ENCODE results near the gene RSBN1. TPM values are rescaled to one million over a fixed set of nuclear protein-coding genes. Genes with fewer than 3 reads are reported as not detected.

The RSBN1 gene
- total RNA-seq, 1 experiment from 2014 or later, result 4.0 TPM

DNA sequence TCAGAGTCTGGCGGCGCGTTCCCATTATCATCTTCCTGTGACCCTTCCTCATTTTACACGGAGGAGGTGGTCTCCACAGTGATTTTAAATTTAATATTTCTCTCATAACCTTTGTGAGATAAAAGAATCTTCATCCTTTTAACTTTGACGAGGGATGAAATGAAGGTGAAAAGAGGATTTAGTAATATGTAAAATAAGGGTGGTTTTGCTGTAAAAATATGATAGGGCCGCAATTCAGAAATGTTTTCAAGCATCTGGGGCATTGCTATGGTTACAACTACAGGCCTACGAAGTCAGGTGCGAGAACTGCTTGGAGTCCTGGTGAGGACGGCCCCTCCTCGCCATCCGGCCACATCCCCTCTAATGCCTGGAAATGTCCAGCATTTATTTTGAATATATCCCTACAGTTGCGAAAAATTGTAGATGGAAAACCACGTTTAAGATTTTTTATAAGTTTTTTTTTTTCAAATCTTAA is 422 bp upstream of the RSBN1 start:
- DNase-seq (ENCODE audit: low spot score), result no peak

DNA sequence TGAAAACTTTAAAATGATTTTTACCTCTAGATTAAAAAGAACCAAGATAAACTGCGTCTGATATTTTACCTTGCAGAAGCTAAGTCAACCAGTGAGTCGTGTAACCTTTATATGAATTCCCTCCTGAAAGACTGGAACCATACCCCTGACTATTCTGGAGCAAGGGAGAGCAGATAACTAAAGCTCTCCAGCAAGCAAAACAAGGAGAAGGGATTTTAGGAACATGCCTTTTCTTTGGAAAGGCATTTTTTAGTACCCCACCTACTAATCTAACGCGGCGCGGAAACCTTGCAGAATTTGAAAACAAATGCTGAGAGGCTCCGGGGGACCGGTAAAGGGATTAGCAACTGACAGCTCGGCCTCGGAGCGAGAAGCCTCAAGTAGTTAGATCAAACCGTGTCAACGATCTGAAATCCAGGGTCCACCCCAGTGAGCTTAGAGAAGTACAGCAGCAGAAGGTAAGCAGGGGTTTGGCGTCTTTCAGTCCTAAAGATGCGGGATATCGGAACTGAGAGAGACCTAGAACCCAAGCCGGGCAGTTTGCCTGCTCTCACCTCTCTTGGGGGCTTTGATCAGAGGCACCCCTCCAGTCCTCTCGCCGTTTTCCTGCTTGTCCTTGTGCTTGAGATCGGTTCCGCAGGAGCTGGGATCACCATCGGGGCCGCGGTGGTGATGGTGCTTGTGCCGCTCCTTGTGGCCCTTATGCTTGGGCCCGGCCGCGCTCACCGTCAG is 954 bp downstream of the RSBN1 start:
- peak; percentile 62 for DNase-seq (ENCODE audit: low spot score)

DNA sequence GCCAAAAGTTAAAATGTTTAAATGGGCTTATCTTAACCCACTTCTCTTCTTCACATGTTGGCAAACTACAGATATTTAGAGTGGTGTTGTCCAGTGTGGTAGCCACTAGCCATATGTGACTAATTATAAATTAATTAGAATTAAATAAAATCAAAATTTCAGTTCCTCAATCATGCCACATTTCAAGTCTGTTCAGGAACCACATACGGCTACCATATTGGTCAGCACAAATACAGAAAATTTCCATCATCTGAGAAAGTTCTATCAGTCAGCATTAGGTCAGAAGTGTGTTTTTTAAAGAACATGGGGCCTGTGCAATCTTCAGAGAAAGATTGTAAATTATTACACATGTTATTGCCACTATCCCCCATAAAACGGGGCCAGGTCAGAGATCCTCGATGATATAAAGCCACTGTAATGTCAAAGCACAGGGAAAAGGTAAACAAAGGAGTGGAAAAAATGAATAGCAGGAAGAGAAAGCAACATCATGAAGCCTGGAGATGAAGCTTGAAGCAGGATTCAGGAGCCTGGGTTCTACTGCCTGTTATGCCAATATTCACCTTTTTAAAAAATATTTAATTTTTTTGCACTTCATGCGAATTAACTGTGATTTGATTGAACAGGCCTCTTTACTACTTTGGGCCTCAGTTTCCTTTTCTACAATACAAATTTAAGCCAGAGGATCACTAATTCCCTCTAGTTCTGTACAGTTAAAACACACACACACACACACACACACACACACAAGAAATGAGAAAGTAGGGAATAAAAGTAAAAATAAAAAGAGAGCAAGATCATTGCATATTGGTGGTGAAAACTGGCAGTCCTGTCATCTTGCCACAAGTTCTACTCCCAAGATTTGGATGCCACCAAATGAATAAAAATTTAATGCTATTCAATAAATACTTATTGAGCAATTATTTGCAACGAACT is 2.3 kb downstream of the RSBN1 start:
- peak; percentile 36 for DNase-seq (ENCODE audit: low spot score)

DNA sequence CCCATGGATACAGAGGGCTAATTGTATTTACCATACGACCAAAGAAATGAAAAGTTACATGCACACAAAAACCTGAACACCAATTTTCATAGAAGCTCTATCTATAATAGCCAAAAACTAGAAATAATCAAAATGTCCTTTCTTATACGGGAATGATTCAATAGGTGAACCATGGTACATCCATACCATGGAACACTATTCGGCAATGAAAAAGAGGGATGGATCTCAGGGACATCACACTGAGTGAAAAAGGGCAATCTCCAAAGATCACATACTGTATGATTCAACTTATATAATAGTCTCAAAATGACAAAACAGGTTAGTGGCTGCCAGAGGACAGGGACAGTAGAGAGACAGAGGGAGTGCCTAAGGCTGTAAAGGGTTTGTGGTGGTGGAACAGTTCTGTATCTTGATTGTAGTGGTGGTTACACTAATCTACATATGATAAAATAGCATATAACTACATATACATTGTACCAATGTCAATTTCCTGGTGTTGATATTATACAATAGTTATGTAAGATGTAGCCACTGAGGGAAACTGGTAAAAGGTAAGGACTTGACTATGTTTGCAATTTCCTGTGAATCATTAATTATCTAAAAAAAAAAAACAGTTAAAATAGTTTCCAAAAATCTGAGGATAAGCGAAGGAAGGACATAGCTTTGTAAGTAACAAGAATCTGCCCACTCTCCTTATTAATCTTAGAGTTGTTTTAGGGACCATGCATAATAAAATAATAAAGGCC is 3.7 kb downstream of the RSBN1 start:
- no peak for DNase-seq (ENCODE audit: low spot score)

DNA sequence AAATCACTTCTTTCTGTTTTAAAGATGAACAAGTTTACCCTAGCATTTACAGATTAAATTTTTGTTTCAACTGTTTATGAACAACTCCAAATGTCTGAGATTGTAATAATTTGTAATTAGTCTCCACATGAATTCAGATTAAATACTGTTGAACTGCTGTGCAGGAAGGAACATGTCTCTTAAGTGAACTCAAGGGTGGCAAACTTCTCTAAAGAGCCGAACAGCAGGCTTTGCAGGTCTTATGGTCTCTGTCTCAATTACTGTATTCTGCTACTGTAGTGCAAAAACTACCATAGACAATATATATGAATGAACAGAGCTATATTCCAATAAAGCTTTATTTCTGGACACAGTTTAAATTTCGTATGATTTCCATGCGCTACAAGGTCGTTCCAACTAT is 6.6 kb downstream of the RSBN1 start:
- no peak for DNase-seq (ENCODE audit: low spot score)

DNA sequence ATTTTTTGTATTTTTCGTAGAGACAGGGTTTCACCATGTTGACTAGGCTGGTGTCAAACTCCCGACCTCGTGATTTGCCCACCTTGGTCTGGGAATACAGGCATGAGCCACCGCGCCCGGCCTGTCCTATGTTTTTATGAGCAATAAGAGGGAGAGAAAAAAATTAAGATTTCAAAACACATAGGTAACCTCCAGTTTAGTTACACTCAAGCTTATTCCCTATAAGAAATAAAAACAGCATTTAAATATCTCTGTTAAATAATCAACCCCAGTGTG is 7.1 kb downstream of the RSBN1 start:
- no peak for DNase-seq (ENCODE audit: low spot score)

DNA sequence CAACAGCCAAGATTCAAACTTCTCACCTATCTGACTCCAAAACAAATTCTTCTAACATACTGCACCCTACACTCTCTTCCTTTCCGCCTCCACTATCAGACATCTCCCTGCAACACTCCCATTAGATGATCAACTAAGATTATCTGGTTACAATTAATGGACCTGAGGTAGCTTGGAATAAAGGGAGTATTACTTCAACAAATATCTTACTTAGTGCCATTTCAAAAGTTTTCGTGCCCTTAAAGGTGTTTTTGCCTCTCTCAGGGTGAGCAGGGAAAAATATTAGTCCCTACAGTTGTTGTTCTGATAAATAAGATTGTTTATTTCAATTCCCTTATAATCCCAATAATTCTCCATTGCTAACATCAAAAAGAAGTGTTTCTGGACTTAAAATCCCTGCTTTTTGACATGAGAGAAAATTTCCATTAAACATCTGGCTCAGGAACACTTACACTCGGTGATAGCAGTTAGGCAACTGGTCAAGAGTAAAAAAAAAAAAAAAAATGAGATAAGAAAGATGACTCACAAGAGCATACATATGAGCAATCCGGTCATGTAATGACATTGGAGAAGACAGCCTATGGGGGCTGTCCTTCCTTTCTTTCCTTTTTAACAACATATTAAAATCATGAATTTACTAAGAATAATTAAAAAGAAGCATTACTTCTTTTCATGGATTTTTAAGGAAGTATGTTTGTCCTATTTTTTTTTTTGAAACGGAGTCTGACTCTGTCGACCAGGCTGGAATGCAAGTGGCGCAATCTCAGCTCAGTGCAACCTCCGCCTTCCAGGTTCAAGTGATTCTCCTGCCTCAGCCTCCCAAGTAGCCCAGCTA is 7.6 kb downstream of the RSBN1 start:
- DNase-seq (ENCODE audit: low spot score), result peak; percentile 25

DNA sequence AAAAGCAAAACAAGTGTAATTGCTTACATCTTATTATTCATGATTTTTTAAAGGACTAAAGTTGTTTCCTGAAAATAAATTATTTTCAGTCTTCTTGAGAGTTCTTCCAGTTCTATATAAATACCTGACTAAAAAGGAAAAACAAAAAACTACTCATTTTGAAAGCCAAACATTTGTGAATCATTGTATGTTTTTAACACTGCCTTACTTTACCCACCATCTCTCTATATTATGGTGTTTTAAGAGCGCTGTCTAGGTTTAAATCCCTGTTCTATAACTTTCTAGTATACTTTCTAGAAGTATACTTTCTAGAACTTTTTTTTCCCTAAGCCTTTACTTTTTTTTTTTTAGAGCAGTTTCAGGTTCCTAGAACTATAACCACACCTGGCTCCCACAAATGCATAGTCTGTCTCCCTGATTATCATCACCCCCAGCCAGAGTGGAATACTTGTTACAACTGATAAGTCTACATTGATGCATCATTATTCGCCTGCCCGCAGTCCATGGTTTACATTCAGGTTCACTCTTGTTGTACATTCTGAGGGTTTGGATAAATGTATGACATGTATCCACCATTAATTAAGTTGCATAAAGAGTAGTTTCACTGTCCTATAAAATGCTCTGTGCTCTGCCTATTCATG is 9.8 kb downstream of the RSBN1 start:
- DNase-seq (ENCODE audit: low spot score), result no peak

DNA sequence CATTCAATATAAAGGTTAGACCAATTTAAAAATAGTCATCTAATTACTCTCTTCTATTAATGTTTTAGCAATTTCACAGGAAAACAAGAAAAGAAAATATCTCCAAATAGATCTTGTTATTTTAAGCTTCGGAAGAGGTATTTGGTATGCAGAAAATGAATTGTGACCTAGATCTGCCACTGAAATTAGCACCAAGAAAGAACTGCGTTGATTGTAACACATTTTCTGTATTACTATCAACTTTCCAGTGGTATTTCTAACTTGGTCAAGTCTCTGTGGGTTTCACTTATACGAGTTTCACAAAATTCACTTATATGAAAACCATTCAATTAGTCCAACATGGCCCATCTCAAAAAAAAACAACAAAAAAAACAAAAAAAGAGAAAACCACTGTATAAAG is 11.8 kb downstream of the RSBN1 start:
- DNase-seq (ENCODE audit: low spot score), result no peak

DNA sequence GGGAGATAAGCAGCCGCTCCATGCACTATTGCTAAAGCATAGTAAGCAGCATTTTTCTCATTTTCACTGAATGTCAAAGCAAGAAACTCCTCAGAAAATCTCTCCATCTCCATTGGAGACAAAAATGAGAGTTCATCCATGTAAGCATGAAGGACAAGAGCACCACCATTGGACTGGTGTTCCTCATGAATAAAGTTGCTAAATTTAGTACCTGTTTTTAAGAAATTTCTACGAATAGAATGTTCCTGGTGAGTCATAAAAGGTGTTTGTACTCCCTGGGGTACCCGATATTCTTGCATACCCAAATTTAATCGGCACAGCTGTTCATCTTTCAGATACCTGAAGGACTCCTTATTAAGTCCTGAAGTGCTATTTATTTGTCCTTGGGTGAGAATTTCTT is 14.8 kb downstream of the RSBN1 start:
- DNase-seq (ENCODE audit: low spot score), result no peak

DNA sequence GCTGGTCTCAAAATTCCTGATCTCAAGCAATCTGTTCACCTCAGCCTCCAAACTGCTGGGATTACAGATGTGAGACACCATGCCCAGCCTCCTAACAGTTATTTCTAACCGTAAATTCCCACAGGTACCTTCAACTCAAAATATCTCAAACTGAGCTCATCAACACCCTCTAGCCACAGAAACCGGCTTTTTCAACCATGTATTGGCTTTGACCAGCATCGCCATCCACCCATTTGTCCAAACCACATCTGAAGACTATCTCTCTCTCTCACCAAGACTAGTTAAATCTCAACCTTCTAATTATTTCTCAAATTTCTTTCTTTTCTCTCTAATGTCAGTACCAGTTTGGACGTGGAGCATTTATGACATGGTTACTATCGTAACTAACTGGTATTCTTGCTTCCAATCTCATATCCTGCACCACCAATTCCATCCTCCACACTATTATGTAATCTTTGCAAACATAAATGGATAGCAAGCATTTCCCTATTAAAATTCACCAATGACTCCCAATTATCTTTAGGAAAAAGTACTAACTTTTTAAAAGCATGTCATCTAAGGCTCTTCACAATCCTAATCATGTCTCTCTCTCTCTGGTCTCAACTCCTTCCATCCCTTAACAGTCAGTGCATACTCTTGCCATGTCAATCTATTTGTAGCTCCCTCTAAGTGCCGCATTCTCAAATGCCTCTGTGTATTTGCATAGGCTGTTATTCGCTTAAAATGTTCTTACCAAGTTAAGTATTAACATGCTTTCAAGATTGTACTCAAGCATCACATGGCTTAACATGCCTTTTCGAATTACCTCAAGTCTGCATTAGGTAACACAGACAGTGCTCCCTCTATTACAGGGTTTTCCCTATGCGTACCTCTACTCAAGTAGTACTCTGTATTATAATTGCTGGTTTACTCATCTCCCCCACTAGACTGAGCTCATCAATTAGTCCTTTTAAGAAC is 18.1 kb downstream of the RSBN1 start:
- DNase-seq (ENCODE audit: low spot score), result no peak

DNA sequence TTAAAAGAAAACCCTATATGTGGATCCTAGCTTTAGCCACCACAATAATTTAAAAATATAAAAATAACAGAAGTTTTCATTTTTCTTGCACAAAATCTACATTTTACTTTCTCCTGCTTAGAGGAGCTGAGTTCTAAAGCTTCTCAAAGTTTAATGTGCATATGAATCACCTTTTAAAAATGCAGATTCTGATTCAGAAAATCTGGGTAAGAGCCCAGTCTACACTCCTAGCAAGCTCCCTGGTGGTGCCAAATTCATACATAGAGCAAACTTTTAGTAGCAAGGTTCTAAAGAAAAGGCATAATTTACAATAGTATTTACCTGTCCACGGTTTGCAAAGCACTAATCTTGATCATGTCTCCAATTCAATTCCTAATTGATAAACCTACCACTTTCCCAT is 19.3 kb downstream of the RSBN1 start:
- no peak for DNase-seq (ENCODE audit: low spot score)

DNA sequence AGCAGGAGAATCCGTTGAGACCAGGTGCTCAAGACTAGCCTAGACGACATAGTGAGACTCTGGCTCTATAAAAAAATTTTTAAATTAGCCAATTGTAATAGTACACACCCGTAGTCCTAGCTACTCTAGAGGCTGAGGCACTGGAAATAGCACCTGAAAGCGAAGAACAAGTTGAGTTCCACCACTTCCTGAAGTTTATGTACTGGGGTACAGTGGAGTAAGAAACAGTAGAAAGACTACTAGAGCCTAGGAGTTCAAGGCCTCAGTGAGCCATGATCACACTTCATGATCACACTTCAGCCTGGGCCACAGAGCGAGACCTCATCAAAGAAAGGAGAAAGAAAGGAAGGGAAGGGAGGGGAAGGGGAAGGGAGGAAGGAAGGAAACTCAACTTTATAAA is 19.8 kb downstream of the RSBN1 start:
- DNase-seq (ENCODE audit: low spot score), result no peak

DNA sequence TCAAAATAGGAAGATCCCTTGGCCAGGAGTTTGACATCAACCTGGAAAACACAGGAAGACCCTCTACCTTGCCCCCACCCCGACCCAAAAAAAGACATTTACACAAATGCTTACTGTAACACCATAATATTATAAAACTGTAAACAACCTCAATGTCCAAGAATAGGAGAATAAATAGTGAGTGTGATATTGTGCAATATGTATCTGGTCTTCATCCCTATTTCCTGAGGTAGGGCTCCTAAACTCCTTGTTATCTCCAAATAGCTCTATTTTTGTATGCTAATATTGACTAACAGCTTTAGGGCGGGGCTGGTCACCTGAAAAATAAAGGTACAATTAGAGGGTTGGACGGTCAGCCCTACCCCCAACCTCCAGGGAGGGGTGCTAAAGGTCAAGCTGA is 23.5 kb downstream of the RSBN1 start:
- DNase-seq (ENCODE audit: low spot score), result no peak

DNA sequence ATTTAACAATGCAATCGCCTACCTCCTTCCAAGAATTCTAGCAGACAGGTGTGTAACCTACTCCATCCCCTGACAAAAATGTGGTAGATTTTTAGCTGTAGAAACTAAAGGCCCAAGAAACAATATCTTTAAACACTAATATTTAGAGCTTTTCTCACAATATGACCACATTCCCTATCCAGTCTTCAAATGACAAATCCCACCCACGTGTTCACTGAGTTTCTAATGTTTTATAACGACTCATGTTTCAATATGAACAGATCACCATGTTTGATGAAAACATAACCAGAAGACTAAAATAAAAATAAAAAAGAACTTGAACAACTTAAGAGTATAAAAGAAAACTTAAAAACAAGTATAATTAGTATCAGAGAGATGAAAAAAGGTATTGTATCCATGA is 24.6 kb downstream of the RSBN1 start:
- no peak for DNase-seq (ENCODE audit: low spot score)

DNA sequence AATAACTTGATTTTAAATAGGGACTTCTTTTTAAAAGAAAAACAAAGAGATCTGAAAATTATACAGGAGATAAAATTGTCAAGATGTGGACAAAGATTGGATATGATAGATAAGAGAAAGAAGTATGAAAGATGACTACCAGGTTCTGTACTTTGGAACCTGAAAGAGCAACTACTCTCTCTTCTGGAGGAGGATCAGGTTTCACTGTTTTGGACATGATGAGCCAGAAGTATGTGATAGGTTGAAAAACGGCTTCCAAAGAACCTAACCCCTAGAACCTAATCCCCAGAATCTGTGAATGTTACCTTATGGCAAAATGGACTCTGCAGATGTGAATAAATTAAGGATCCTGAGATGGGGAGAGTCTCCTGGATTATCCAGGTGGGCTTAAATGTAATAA is 26.2 kb downstream of the RSBN1 start:
- peak; percentile 5 for DNase-seq (ENCODE audit: low spot score)

DNA sequence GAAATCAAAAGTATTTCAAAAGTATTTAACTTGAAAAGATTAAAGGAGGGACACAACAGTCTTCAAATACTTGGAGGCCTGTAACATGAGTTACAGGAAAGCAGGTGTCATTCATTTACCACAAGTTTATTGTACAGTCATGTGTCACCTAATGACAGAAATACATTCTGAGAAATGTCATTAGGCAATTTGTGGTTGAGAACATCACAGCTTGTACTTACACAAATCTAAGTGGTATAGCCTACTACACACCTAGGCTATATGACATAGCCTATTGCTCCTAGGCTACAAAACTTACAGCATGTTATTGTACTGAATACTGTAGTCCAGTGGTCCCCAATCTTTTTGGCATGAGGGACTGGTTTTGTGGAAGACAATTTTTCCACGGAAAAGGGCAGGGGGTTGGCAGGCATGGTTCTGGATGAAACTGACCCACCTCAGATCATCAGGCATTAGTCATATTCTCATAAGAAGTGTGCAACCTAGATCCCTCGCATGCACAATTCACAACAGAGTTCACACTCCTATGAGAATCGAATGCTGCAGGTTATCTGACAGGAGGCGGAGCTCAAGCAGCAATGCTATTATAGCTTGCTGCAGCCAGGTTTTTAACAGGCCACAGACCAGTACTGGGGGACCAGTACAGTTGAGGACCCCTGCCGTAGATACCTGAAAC is 28.0 kb downstream of the RSBN1 start:
- no peak for DNase-seq (ENCODE audit: low spot score)

DNA sequence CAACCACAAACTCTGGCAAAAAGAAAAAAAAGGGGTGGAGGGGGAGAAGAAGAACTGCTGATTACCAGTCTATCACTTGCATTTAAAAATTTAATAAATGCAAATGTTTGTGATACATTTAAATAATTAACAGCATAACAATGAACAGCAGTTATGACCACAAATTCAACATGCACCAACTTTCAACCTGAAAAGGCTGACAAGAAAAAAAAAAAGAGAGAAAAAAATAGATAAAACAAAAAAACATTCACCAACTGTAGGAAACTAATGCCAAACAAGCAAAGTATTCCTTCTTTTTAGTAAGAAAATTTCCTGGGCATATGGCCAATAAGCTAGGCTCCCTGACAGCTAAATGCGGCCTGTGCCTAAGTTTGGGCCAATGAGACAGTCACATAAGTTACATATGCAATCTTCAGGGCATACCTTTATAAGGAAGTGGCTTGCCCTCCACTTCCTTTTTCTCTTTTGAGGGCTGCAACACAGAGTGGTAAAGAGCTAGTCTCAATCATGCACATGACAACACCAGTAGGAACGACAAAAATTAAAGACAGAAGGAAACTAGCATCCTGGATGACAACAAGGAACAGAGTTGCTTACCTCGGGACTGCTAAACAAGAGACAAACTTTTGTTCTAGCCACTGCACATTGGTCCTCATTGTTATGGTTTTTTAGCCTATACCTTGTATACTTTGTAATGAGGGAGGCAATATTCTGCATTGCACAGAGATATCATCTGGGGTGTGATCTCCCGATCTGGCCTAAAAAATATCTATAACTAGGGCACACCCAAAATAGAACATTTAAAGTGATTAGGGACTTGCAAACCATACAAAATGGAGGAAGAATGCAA is 28.8 kb downstream of the RSBN1 start:
- DNase-seq (ENCODE audit: low spot score), result no peak

Data from HT-29 (cell line).